ENCODE measurements around the gene MSMB.
"Not testable (repeated sequence)": the region's sequence is repeated elsewhere in the genome, so short reads cannot be mapped to it uniquely, and the experiment has no call there.

Gene MSMB

GRCh38 chr10:46046261-46046660, at the start of gene MSMB:
Gene MSMB (minus strand): TSS chr10:46046269. CDS start chr10:46046237, 32 bp downstream.
- DNase-seq, result no peak

GRCh38 chr10:46094931-46095750, 49.1 kb upstream of the MSMB start:
- DNase-seq, result peak in 1 of 2 experiments; percentile 28

GRCh38 chr10:46094197-46094500, 48.1 kb upstream of the MSMB start:
- no peak for DNase-seq

GRCh38 chr10:46093316-46094196, 47.5 kb upstream of the MSMB start:
- peak in 1 of 2 experiments; percentile 42 for DNase-seq

GRCh38 chr10:46092524-46093081, 46.5 kb upstream of the MSMB start:
- no peak for DNase-seq

GRCh38 chr10:46091828-46092523, 45.9 kb upstream of the MSMB start:
- DNase-seq, result no peak

- no peak for DNase-seq
These were observed 45.2 kb upstream of the MSMB start for GRCh38 chr10:46091080-46091827.

- DNase-seq, result no peak
These were observed 44.3 kb upstream of the MSMB start for GRCh38 chr10:46090258-46090812.

- DNase-seq, result not testable (repeated sequence)
These were observed 41.3 kb upstream of the MSMB start for GRCh38 chr10:46087381-46087780.

- no peak for DNase-seq
These were observed 38.5 kb upstream of the MSMB start for GRCh38 chr10:46084321-46085165.

- no peak for DNase-seq
These were observed 34.8 kb upstream of the MSMB start for GRCh38 chr10:46080886-46081285.

GRCh38 chr10:46079831-46080585, 33.9 kb upstream of the MSMB start:
- no peak for DNase-seq

GRCh38 chr10:46077731-46078413, 31.8 kb upstream of the MSMB start:
- DNase-seq, result no peak

- no peak for DNase-seq
These were observed 31.1 kb upstream of the MSMB start for GRCh38 chr10:46077141-46077554.

- DNase-seq, result no peak
These were observed 29.8 kb upstream of the MSMB start for GRCh38 chr10:46075869-46076268.

- DNase-seq, result no peak
These were observed 28.3 kb upstream of the MSMB start for GRCh38 chr10:46074196-46074946.

- no peak for DNase-seq
These were observed 27.5 kb upstream of the MSMB start for GRCh38 chr10:46073564-46073963.

- no peak for DNase-seq
These were observed 24.7 kb upstream of the MSMB start for GRCh38 chr10:46070749-46071148.

All from activated CD4-positive, alpha-beta T cell treated with anti-CD3 and anti-CD28 coated beads, Interleukin-2, amount 50 U/mL, for 48 hours (primary cell).